Measurements from ENCODE around the gene SHISA6. TPM values are rescaled to one million over a fixed set of nuclear protein-coding genes. Genes with fewer than 3 reads are reported as not detected.
"Not testable (repeated sequence)": the region's sequence is repeated elsewhere in the genome, so short reads cannot be mapped to it uniquely, and the experiment has no call there.

The SHISA6 gene
- total RNA-seq, 1 experiment from 2014 or later = 1.0 TPM

- Histone ChIP-seq H3K4me3 (ENCODE audit: insufficient read depth, low read depth, low read length) (no peak overlapping the region), H3K36me3 (replicated peaks; ENCODE audit: control insufficient read depth, insufficient read depth, low read length) (no peaks in the 10 kb centered on the region), H3K27me3 (ENCODE audit: control insufficient read depth, insufficient read depth, low read length) (no peaks in the 10 kb centered on the region)
- no peak for DNase-seq
Measured at GRCh38 chr17:11278186-11278991, 37.4 kb downstream of the SHISA6 start.

GRCh38 chr17:11278992-11279270, 37.9 kb downstream of the SHISA6 start:
- Histone ChIP-seq H3K27me3 (ENCODE audit: control insufficient read depth, insufficient read depth, low read length) (no peaks in the 10 kb centered on the region), H3K36me3 (replicated peaks; ENCODE audit: control insufficient read depth, insufficient read depth, low read length) (no peaks in the 10 kb centered on the region), H3K4me3 (ENCODE audit: insufficient read depth, low read depth, low read length) (no peak overlapping the region)
- DNase-seq = no peak

- no peaks in the 10 kb centered on the region for H3K36me3 ChIP-seq (replicated peaks; ENCODE audit: control insufficient read depth, insufficient read depth, low read length)
Measured at GRCh38 chr17:11279776-11280344, 38.8 kb downstream of the SHISA6 start.

GRCh38 chr17:11282586-11282985, 41.6 kb downstream of the SHISA6 start:
- no peak for DNase-seq
- H3K27me3 ChIP-seq (ENCODE audit: control insufficient read depth, insufficient read depth, low read length) = no peaks in the 10 kb centered on the region
- no peaks in the 10 kb centered on the region for H3K36me3 ChIP-seq (replicated peaks; ENCODE audit: control insufficient read depth, insufficient read depth, low read length)
- no peak overlapping the region for H3K4me3 ChIP-seq (ENCODE audit: insufficient read depth, low read depth, low read length)

More at GRCh38 chr17:11279776-11280344, 38.8 kb downstream of the SHISA6 start:
- Histone ChIP-seq H3K27me3 (ENCODE audit: control insufficient read depth, insufficient read depth, low read length) (no peaks in the 10 kb centered on the region), H3K4me3 (ENCODE audit: insufficient read depth, low read depth, low read length) (no peak overlapping the region)
- DNase-seq = no peak

- Histone ChIP-seq H3K4me3 (ENCODE audit: insufficient read depth, low read depth, low read length) (no peak overlapping the region), H3K36me3 (replicated peaks; ENCODE audit: control insufficient read depth, insufficient read depth, low read length) (no peaks in the 10 kb centered on the region), H3K27me3 (ENCODE audit: control insufficient read depth, insufficient read depth, low read length) (no peaks in the 10 kb centered on the region)
- DNase-seq = no peak
Measured at GRCh38 chr17:11284811-11285210, 43.8 kb downstream of the SHISA6 start.

GRCh38 chr17:11285946-11286345, 44.9 kb downstream of the SHISA6 start:
- H3K36me3 ChIP-seq (replicated peaks; ENCODE audit: control insufficient read depth, insufficient read depth, low read length) = no peaks in the 10 kb centered on the region
- H3K27me3 ChIP-seq (ENCODE audit: control insufficient read depth, insufficient read depth, low read length) = no peaks in the 10 kb centered on the region
- H3K4me3 ChIP-seq (ENCODE audit: insufficient read depth, low read depth, low read length) = no peak overlapping the region
- no peak for DNase-seq

GRCh38 chr17:11287791-11288190, 46.8 kb downstream of the SHISA6 start:
- no peak for DNase-seq
- no peak overlapping the region for H3K4me3 ChIP-seq (ENCODE audit: insufficient read depth, low read depth, low read length)
- no peaks in the 10 kb centered on the region for H3K36me3 ChIP-seq (replicated peaks; ENCODE audit: control insufficient read depth, insufficient read depth, low read length)
- no peaks in the 10 kb centered on the region for H3K27me3 ChIP-seq (ENCODE audit: control insufficient read depth, insufficient read depth, low read length)

DNA sequence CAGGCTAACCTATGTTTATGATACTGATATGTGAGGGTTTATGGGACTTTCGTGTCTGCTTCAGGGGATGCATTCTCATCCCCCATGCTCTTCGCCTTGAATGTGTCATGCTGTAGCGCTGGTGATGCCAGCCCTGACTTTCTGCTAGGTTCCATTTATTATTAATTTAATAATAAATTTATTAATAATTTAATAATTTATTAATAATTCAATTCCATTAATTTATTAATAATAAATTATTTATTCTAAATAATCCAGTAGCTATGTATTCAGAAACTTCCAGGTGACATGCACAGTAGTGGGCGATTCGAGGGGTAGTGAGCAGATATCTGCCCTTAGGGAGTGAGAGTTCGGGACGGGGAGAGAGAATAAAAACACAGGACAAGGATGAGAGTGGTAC, 49.8 kb downstream of the SHISA6 start:
- Histone ChIP-seq H3K4me3 (ENCODE audit: insufficient read depth, low read depth, low read length) (no peak overlapping the region), H3K36me3 (replicated peaks; ENCODE audit: control insufficient read depth, insufficient read depth, low read length) (no peaks in the 10 kb centered on the region), H3K27me3 (ENCODE audit: control insufficient read depth, insufficient read depth, low read length) (no peaks in the 10 kb centered on the region)
- DNase-seq = no peak

GRCh38 chr17:11292491-11292890, 51.5 kb downstream of the SHISA6 start:
- Histone ChIP-seq H3K27me3 (ENCODE audit: control insufficient read depth, insufficient read depth, low read length) (no peaks in the 10 kb centered on the region), H3K36me3 (replicated peaks; ENCODE audit: control insufficient read depth, insufficient read depth, low read length) (no peaks in the 10 kb centered on the region), H3K4me3 (ENCODE audit: insufficient read depth, low read depth, low read length) (no peak overlapping the region)
- DNase-seq = no peak

DNA sequence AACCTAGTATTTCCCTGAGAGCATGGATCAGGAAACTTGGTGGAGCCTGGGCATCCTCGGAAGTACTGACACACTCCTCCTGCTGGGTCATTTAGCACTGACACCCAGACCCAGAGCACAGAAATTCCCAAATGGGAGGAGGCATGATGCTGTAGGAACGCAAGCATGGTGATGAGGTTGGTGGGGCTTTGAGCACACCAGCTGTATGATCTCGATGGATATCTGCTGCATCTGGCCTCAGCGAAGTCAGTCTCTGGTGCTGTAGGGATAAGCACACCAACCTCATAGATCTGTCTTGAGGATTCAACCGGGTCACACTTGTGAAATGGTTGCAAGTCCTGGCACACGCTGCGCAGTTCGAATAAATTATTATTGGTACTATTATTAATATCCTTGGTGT, 52.5 kb downstream of the SHISA6 start:
- Histone ChIP-seq H3K27me3 (ENCODE audit: control insufficient read depth, insufficient read depth, low read length) (no peaks in the 10 kb centered on the region), H3K36me3 (replicated peaks; ENCODE audit: control insufficient read depth, insufficient read depth, low read length) (no peaks in the 10 kb centered on the region), H3K4me3 (ENCODE audit: insufficient read depth, low read depth, low read length) (no peak overlapping the region)
- no peak for DNase-seq

DNA sequence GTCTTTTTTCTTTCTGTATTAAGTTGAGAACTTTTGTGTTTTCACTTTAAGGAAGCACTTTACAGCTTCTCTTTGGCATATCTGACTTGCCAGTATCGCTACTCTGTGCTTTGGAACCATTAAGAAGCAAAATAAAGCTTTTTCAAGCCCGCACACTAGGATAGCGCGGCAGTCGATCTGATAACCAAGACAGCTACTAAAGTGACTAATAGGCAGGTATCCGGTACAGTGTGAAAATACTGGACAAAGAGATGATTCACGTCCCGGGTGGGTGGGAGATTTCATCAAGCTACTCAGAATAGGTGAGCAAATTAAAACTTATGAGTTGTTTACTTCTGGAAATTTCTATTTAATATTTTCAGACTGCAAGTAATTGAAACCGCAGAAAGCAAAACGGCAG, 53.8 kb downstream of the SHISA6 start:
- H3K27me3 ChIP-seq (ENCODE audit: control insufficient read depth, insufficient read depth, low read length) = no peaks in the 10 kb centered on the region
- H3K4me3 ChIP-seq (ENCODE audit: insufficient read depth, low read depth, low read length) = no peak overlapping the region
- no peaks in the 10 kb centered on the region for H3K36me3 ChIP-seq (replicated peaks; ENCODE audit: control insufficient read depth, insufficient read depth, low read length)
- no peak for DNase-seq

DNA sequence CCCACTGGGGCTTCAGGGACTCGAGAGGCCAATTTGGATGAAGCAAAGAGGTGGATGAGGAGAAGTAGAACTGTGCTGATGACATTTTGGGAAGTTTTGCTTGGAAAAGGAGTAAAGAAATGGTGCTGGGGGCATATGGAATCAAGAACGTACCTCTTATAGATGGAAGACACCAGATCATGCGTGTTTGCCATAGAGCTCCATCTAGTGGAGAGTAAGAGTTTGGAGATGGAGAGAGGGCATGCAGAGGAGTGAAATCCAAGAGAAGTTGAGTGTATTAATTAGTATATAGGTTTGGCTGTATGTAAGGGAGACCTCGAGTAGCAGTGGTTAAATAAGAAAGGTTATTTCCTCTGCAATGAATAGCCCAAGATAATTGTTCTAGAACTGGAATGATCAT, 56.0 kb downstream of the SHISA6 start:
- Histone ChIP-seq H3K27me3 (ENCODE audit: control insufficient read depth, insufficient read depth, low read length) (no peaks in the 10 kb centered on the region), H3K4me3 (ENCODE audit: insufficient read depth, low read depth, low read length) (no peak overlapping the region), H3K36me3 (replicated peaks; ENCODE audit: control insufficient read depth, insufficient read depth, low read length) (no peaks in the 10 kb centered on the region)
- no peak for DNase-seq

DNA sequence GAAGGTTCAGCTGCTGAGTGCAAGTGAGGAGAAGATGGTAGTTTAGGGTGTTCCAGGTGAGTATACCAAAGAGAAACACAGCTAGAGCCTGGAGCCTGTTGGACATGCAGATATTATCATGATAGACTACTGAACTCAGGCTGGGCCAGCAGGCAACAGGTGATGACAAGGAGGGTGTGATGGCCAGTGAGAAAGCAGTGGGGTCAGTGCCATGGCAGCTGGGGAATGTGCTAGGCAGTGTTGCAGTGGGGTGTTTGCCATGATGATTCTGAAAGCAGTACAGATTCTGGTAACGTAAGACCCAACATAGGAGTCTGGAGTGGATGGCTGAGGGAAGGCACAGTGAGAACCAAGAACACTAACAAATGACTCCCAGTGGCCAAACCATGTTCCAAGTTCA, 57.4 kb downstream of the SHISA6 start:
- Histone ChIP-seq H3K36me3 (replicated peaks; ENCODE audit: control insufficient read depth, insufficient read depth, low read length) (no peaks in the 10 kb centered on the region), H3K4me3 (ENCODE audit: insufficient read depth, low read depth, low read length) (no peak overlapping the region), H3K27me3 (ENCODE audit: control insufficient read depth, insufficient read depth, low read length) (no peaks in the 10 kb centered on the region)
- DNase-seq = no peak

DNA sequence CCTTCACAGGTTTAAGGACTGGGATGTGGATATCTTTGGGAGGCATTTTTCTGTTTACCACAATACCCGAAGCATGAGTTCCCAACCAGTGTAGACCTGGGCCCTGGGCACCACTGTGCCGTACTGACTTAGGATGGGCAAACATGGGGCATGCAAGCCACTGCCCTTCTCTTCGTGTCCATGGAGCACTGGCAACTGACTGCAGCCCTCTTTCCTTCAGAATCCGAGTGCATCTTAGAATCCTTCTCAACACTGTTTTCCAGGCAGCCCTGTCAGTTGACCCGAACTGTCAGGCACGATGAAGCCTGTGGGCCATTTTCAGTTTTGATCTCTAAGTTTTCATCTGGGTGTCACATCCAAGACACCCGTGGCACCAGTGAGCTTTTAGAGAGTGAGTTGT, 59.2 kb downstream of the SHISA6 start:
- Histone ChIP-seq H3K36me3 (replicated peaks; ENCODE audit: control insufficient read depth, insufficient read depth, low read length) (no peaks in the 10 kb centered on the region), H3K27me3 (ENCODE audit: control insufficient read depth, insufficient read depth, low read length) (no peaks in the 10 kb centered on the region), H3K4me3 (ENCODE audit: insufficient read depth, low read depth, low read length) (no peak overlapping the region)
- no peak for DNase-seq

- Histone ChIP-seq H3K27me3 (ENCODE audit: control insufficient read depth, insufficient read depth, low read length) (no peaks in the 10 kb centered on the region), H3K36me3 (replicated peaks; ENCODE audit: control insufficient read depth, insufficient read depth, low read length) (no peaks in the 10 kb centered on the region), H3K4me3 (ENCODE audit: insufficient read depth, low read depth, low read length) (no peak overlapping the region)
- DNase-seq = no peak
Measured at GRCh38 chr17:11300738-11301137, 59.7 kb downstream of the SHISA6 start.

DNA sequence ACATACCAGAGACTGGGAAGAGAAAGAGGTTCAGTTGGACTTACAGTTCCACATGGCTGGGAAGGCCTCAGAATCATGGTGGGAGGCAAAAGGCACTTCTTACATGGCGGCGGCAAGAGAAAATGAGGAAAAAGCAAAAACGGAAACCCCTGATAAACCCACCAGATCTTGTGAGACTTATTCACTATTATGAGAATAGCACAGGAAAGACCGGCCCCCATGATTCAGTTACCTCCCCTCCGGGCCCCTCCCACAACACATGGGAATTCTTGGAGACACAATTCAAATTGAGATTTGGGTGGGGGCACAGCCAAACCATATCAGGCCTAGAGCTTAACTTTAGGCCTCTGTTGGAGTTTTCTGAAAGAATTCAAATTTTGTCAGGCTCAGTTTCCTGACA, 60.9 kb downstream of the SHISA6 start:
- not testable (repeated sequence) for H3K27me3 ChIP-seq (ENCODE audit: control insufficient read depth, insufficient read depth, low read length); H3K36me3 ChIP-seq (replicated peaks; ENCODE audit: control insufficient read depth, insufficient read depth, low read length); DNase-seq; H3K4me3 ChIP-seq (ENCODE audit: insufficient read depth, low read depth, low read length)
